ENCODE results near the gene GPR37L1.

GPR37L1 gene

GRCh38 chr1:202122639-202123335 is at the start of gene GPR37L1:
Gene GPR37L1 (plus strand): TSS chr1:202122917. CDS start chr1:202122964, 47 bp downstream.
- no peak for DNase-seq (ENCODE audit: low read depth)

DNA sequence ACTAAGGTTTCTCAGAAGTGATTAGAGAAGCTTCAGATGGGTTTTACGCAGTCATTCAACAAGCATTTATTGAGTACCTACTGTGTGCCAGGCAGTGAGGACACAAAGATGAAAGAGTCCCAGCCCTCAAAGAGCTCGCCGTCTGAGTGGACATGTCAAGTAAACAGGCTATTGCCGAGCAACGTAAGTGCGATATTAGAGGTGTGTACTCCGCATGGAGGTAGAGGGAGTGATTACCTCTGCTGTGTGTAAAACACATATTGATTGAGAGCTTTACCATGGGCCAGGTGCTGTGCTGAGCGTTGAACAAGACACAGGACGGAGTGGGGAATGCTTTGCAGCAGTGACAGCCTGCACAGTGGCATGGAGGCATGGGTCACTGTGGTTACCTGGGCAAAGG is 49.5 kb upstream of the GPR37L1 start:
- DNase-seq (ENCODE audit: low read depth): no peak

- no peak for DNase-seq (ENCODE audit: low read depth)
Observed at GRCh38 chr1:202074985-202075384, 47.7 kb upstream of the GPR37L1 start.

- DNase-seq (ENCODE audit: low read depth): no peak
Observed at GRCh38 chr1:202075389-202075788, 47.3 kb upstream of the GPR37L1 start.

GRCh38 chr1:202076050-202076511 is 46.6 kb upstream of the GPR37L1 start:
- DNase-seq (ENCODE audit: low read depth): no peak

DNA sequence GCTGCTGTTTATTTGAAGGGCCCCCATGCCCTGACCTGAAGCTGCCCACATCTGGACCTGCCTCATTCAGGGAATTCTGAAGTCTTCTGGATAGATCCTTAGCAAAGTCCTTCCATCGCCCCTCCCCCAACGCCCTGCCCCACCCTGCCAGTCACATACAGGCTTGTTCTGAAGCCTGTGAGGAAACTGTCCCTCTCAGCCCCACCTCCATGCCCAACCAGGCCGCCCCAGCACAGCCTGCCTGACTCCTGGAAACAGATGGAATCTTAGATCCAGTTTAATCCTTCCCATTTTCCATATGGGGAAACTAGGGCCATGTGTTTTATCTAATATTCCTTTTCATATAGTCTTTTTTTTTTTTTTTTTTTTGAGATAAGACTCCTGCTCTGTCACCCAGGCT is 44.5 kb upstream of the GPR37L1 start:
- no peak for DNase-seq (ENCODE audit: low read depth)

DNA sequence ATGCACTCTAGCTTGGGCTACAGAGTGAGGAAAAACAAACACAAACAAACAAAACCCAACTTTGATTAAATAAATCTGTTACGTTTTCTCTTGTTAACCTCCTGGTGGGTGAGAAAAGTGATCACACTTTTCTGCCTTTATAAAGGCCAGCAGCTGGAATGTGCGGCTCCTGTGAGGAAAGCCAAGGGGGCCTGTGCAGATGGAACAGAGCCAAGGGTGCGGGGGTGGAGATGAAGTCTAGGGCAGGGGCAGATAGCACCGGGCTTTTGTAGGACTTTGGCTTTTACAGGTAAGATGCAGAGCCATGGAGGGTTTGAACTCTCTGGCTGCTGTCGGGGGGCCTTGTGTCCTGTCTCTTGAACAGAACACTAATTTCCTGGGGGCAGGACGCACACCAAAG is 40.7 kb upstream of the GPR37L1 start:
- DNase-seq (ENCODE audit: low read depth): no peak

- no peak for DNase-seq (ENCODE audit: low read depth)
Observed at GRCh38 chr1:202084791-202085681, 37.7 kb upstream of the GPR37L1 start.

DNA sequence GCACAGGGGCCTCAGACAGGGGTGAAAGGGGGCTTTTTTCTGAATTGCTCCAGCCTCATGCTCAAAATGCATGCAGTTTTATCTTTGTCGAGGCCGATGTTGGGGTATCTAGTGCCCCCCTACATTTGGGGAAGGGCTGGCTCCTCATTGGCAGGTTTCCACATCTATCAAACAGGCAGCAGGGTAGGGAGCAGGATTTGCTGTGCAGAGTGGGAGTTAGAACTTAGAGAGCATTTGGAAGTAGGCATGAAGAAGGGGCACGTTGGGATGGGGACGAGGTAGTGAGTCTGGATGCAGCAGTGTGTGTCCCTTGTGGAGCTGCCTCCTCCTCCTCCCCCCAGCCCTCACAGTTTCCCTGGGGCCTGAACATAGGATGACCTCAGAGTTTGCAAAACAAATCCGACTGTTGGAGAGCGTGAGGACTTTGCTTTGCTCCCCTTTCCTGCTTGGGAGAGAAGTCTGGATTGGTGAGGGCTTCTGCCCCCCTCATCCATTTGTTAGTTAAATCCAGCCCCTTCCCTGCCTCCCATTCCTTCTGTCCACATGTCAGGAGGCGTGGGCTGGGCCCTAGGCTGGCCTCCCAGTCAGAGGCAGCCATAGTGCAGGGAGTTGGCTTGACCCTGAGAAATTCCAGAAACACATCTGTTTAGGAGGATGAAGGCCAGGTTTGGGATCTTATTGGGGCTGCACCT is 36.9 kb upstream of the GPR37L1 start:
- DNase-seq (ENCODE audit: low read depth): no peak

GRCh38 chr1:202086579-202087350 is 36.0 kb upstream of the GPR37L1 start:
- DNase-seq (ENCODE audit: low read depth): no peak

DNA sequence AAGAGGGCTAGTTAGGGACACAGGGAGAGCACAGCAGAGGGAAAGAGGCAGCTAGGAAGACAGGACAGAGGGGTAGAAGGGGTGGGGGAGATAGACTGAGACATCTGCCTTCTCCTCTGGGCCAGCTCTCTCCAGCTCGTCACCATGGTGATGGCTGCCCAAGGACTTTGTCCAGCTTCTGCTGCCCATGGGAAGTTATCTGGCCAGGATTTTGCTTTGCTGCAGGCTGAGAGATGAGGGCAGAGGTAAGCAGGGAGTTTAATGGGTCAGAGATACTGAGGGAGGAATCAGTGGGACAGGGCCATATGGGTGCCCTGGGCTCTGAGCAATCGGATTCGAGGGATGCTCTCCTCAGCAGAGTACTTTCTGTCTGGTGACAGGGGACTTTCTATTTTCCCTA is 34.5 kb upstream of the GPR37L1 start:
- no peak for DNase-seq (ENCODE audit: low read depth)

GRCh38 chr1:202090994-202091393 is 31.7 kb upstream of the GPR37L1 start:
- DNase-seq (ENCODE audit: low read depth): no peak

- DNase-seq (ENCODE audit: low read depth): no peak
Observed at GRCh38 chr1:202093858-202094257, 28.9 kb upstream of the GPR37L1 start.

DNA sequence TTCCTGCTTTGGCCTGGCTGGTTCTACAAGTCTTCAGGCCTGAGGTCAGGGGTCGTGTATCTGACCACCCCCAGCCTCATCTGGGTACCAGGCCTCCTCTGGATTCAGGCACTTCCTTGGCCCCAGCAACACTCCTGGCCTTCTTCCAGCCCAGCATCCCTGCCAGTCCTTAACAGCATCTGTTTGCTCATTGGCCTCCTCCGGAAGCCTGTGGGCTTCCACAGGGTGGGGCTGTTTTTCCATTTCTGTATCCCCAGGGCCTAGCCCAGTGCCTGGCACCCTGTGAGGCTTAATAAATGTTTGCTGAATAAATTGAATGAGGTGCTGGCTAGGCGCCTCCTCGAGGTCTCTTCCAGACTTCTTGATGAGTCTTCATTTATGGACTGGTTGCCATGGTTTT is 21.5 kb upstream of the GPR37L1 start:
- no peak for DNase-seq (ENCODE audit: low read depth)

DNA sequence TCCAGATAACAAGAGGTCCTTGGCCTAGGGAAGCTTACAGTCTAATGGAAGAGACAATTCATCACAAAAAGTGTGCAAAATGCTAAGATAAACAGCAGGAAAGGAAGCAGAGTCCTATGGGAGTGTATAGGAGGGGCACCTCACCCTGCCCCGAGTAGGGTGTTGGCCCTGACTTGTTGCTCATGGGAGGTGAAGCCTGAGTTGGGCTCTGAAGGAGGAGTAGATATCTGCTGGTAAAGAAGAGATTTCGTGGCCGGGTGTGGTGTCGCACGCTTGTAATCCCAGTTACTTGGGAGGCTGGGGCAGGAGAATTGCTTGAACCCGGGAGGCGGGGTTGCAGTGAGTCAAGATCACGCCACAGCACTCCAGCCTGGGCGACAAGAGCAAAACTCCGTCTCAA is 18.6 kb upstream of the GPR37L1 start:
- no peak for DNase-seq (ENCODE audit: low read depth)

DNA sequence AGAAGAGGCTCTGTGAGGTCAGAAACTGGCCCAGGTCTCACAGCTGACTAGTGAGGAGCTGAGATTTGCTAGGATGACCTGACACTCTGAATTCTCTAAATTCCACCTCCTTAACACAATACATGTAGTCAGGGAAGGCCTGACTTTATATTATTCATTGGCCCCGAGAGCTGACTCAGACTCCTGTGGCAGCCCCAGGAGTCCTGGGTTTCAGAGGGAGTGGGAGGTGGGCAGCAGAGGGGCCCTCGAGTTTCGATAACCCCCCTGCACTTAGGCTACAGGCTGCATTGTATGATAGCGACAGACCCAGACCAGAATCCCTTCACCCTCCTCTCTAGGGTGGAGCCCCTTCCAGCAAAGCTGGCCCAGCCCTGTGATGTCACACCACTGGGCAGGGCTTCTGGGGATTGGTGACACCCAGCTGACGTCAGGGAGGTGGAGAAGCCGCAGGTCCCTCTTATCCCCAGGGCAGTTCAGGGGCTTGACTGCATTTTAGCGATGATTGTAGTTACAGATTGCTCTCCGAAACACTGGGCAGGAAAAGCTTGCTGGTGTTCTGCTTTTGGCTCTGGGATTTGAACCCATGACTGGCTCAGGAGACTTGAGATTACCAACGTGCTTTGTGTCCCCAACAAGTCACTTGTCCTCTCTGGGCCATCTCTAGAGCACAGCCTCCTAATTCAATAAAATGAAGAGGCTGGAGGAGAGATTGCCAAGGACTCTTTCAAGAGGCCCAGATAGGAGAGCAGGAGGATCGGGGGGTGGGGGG is 17.0 kb upstream of the GPR37L1 start:
- DNase-seq (ENCODE audit: low read depth): no peak

- no peak for DNase-seq (ENCODE audit: low read depth)
Observed at GRCh38 chr1:202106340-202107254, 16.1 kb upstream of the GPR37L1 start.

GRCh38 chr1:202107321-202107761 is 15.4 kb upstream of the GPR37L1 start:
- no peak for DNase-seq (ENCODE audit: low read depth)

DNA sequence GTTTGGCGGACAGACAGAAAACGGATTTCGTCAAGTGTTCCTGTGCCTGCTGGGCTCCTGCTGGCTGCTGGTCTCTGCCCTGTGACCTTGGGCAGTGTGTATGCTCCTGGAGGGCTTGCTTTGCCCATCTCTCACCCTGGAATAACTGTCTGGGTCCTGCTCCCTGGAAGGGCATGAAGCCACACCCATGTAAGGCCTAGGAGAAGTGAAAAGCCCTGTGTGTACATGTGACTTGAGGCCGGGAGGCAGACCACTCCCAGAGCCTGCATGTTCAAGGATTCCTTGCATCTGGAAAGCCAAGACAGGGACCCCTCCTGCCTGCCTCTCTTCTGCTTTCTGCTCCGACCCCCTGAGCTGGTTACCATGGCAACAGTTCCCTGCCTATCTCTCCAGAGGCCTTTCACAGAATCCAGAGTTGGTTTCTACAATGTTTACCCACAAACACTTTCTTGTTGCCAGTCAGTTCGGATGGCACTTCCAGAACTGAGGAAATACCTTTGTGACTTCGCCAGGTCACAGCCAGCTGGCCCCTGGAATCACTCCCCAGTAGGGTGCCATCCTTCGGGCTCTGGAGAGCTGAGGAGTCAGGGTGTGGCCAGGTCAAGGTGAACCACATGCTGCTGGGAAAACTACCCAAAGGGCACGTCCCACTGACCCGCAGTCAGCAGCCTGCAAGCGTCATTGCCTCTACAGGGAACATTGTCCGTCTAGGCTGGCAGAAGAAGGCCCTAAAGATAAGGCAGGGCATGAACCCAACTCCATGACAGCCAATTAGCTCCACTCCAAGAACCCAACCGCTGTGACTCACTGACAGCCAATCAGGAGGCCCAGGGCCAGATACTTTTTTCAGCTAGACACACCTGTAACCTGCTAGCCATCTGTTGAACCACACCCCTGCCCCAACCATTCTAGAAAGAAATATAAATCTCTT is 14.7 kb upstream of the GPR37L1 start:
- no peak for DNase-seq (ENCODE audit: low read depth)
